Upper lobe of left lung (tissue), 4 donors: ENCODE data around the gene TACC2.
A peak's percentile ranks its signal among the peaks of the same experiment; 100 is the strongest.

ENCODE experiments used
- CTCF ChIP-seq, 6 experiments: fragments of 450-650 bp in 4 of 6; fragments of 200-600 bp in 2 of 6; sonication (generic) in 2 of 6; IDR thresholded peaks; one replicate each; pipeline ENCODE4 v1.5.1; 2016 to 2019; ENCODE audit warnings: antibody characterized with exemption in 6 of 6
- EP300 ChIP-seq, 4 donors: sonication (generic); formaldehyde crosslinking; IDR thresholded peaks; one replicate each; pipeline ENCODE4 v1.5.1; 2017; ENCODE audit warnings: antibody characterized with exemption in 4 of 4, control low read depth in 2 of 4
- POLR2A ChIP-seq, 4 donors: fragments of 450-650 bp; IDR thresholded peaks; one replicate each; pipeline ENCODE4 v1.5.1; 2016 to 2017; ENCODE audit warnings: antibody characterized with exemption in 4 of 4, mild to moderate bottlenecking in 2 of 4
- POLR2AphosphoS5 ChIP-seq, 2 donors: sonication (generic); formaldehyde crosslinking; IDR thresholded peaks; one replicate each; pipeline ENCODE4 v1.5.1; 2017; ENCODE audit warnings: antibody characterized with exemption in 2 of 2

GRCh38 chr10:122113161-122113944, 124.4 kb downstream of the TACC2 start:
- peak in 5 of 6 experiments; percentile 29 to 81 (median 53) for TF ChIP-seq CTCF (IDR thresholded peaks at IDR 0.05)
- TF ChIP-seq POLR2A (IDR thresholded peaks at IDR 0.05), result peak in 3 of 4 donors; percentile 92 to 96 (median 95)
- TF ChIP-seq POLR2AphosphoS5 (IDR thresholded peaks at IDR 0.05), result peak; percentile 85 to 95
- TF ChIP-seq EP300 (IDR thresholded peaks at IDR 0.05), result peak in 1 of 4 donors; percentile 83
